Stomach smooth muscle (tissue), 2 donors: ENCODE measurements around the gene RAD51B.

Experiments
- H3K27ac ChIP-seq: one replicate; pipeline ENCODE4 v1.7.0; 2013; ENCODE audit warnings: mild to moderate bottlenecking, low read length, inconsistent platforms
- H3K27me3 ChIP-seq, 2 donors: one replicate each; pipeline ENCODE4 v1.7.0; 2013; ENCODE audit warnings: low read length in 2 of 2; ENCODE audit not compliant: insufficient read depth in 2 of 2, control insufficient read depth in 1 of 2
- H3K36me3 ChIP-seq, 2 donors: one replicate each; pipeline ENCODE4 v1.7.0; 2013; ENCODE audit warnings: low read length in 2 of 2; ENCODE audit not compliant: control insufficient read depth in 2 of 2, insufficient read depth in 2 of 2
- H3K4me1 ChIP-seq: one replicate; pipeline ENCODE4 v1.7.0; 2013; ENCODE audit warnings: low read length; ENCODE audit not compliant: control insufficient read depth, insufficient read depth
- H3K4me3 ChIP-seq, 2 donors: one replicate each; pipeline ENCODE4 v1.7.0; 2013; ENCODE audit warnings: low read length in 2 of 2
- H3K9ac ChIP-seq, 2 donors: one replicate each; pipeline ENCODE4 v1.7.0; 2013; ENCODE audit warnings: low read length in 2 of 2, mild to moderate bottlenecking in 1 of 2
- H3K9me3 ChIP-seq, 2 donors: one replicate each; pipeline ENCODE4 v1.7.0; 2013; ENCODE audit warnings: low read length in 2 of 2; ENCODE audit not compliant: control insufficient read depth in 2 of 2
- donor health status: healthy.
- donor health status: Pancreatic carcinoma.

The RAD51B gene

GRCh38 chr14:68688872-68689371 is 869.3 kb downstream of the RAD51B start:
- no peaks in the 10 kb centered on the region for H3K36me3 ChIP-seq
- H3K9ac ChIP-seq: peak overlapping the region; percentile 21 to 36
- peak overlapping the region; percentile 37 for H3K27ac ChIP-seq
- no peaks in the 10 kb centered on the region for H3K9me3 ChIP-seq
- H3K27me3 ChIP-seq: no peaks in the 10 kb centered on the region
- peak overlapping the region; percentile 50 to 62 for H3K4me3 ChIP-seq
- peaks cover 43% of the 10 kb centered on the region for H3K4me1 ChIP-seq

DNA sequence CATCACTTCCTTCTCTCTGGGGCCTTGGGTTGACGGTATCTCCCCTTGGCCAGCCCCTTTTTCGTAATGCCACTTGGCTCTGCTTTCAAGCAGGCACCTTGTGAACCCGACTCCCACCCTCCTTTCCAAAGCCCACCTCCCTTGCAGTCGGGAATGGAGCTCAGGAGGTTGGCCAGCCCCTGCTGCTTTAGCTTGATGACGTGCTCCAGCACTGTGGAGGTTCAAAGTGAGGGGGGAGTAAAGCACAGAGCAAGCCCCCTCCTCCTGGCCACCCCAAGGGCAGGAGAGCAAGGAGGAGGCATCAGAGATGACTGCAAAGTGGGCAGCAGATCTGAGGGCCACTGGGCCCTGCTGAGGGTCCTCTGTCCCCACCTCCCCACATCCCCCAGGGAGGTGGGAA is 869.9 kb downstream of the RAD51B start:
- H3K4me1 ChIP-seq: peaks cover 48% of the 10 kb centered on the region
- no peak overlapping the region for H3K27ac ChIP-seq
- H3K36me3 ChIP-seq: no peaks in the 10 kb centered on the region

DNA sequence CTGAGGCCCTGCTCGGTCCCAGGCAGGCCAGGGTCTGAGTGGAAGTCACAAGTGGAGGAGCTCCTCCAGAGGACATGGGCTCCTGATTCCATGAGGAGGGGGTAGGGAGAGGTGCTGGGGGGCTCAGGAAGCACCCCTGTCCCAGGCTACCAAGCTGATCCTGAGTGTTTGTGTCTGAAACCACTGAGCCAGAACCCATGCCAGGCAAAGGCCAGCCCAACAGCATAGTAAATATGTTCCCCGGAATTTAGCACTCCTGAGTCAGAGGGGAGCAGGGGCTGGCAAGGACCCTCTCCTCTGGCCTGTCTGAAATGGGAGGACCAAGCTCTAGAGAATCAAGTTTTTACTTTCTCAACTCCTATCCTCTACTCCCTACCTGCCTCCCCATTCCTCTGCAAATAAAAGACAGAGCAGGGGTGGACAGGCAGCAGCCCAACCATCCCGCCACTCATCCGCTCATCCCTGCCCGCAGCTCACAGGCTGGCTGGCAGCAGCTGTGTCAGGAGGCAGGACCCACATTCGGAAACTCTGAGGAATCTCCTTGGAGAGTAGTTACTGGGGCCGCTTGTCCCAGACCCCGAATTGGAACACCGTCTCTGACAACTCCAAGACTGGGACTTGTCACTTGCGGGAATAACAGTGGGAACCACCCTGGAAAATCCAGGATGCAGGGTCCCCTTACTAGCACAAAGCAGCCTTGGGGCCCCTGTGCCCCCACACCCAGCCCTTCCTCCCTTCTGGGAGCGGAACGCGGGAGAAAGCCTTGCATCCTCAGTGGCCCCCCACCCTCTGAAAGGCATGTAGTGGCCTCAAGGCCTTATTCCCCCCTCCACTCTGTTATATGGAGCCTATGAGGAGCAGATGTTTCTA is 870.7 kb downstream of the RAD51B start:
- Histone ChIP-seq H3K9me3 (no peaks in the 10 kb centered on the region), H3K36me3 (no peaks in the 10 kb centered on the region), H3K4me1 (peaks cover 44% of the 10 kb centered on the region), H3K27ac (no peak overlapping the region), H3K9ac (no peak overlapping the region), H3K27me3 (no peaks in the 10 kb centered on the region), H3K4me3 (no peak overlapping the region)

More for the DNA sequence above, 869.9 kb downstream of the RAD51B start:
- H3K4me3 ChIP-seq: no peak overlapping the region
- H3K9ac ChIP-seq: no peak overlapping the region
- H3K9me3 ChIP-seq: no peaks in the 10 kb centered on the region
- H3K27me3 ChIP-seq: no peaks in the 10 kb centered on the region

DNA sequence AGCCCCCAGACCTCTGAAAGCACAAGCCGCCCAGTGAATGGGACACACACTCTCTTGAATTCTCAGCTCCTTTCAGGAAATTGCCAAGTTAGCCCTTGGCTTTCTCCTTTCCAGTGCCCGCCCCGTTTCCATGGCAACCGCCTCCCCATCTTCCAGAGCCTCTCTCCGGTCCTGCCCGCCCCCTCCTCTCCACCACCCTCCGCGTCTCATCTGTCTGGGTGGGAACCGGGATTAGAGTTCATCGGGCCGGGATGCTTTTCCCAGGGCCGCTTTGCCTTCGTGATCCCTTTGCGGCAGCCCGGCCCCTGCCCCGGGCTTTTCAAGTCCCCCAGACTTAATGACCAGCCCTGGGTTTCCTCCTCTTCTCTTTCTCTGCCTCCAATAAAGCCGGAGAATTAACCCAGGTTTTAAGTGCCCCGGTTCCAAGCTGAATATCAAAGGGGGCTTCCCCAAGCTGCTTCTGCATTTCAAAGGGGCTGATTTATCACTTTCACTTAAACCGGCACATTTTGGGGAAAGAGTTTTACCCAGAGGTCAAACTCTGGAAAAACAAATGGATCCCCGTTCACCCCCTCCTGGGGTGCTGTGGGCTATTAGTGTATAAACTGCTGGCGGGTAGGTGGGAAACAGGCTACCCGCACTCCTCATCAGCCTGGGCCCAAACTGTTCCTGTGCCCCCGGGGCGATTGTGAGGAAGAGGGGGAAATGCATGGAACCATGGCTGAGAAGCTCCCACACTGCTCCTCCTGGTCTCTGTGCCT is 871.6 kb downstream of the RAD51B start:
- H3K9me3 ChIP-seq: no peaks in the 10 kb centered on the region
- peaks cover 39% of the 10 kb centered on the region for H3K4me1 ChIP-seq
- no peak overlapping the region for H3K27ac ChIP-seq
- no peaks in the 10 kb centered on the region for H3K36me3 ChIP-seq
- H3K4me3 ChIP-seq: no peak overlapping the region
- H3K27me3 ChIP-seq: no peaks in the 10 kb centered on the region
- H3K9ac ChIP-seq: no peak overlapping the region

GRCh38 chr14:68691792-68692118 is 872.2 kb downstream of the RAD51B start:
- no peak overlapping the region for H3K27ac ChIP-seq
- H3K4me3 ChIP-seq: no peak overlapping the region
- no peak overlapping the region for H3K9ac ChIP-seq
- H3K4me1 ChIP-seq: peaks cover 39% of the 10 kb centered on the region
- no peaks in the 10 kb centered on the region for H3K36me3 ChIP-seq
- H3K9me3 ChIP-seq: no peaks in the 10 kb centered on the region
- H3K27me3 ChIP-seq: no peaks in the 10 kb centered on the region

DNA sequence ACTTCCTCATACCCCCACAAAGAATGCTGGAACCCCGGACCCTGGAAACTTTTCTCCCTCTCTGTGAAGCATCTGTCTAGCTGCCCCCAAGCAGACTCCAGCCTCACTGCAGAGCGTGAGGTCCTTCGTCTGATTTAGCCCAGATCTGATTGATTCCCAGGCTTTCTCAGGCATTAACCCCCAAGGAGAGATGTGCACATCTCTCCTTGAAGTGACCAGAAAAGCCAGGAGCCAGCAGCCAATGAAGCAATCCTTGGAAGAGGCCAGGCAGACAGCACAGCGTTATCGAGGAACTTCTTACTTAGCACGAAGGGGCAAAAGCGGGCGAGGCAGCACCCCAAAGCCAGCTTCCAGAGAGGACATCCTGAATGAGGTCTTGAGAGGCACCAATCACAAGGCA is 872.6 kb downstream of the RAD51B start:
- H3K9me3 ChIP-seq: no peaks in the 10 kb centered on the region
- no peaks in the 10 kb centered on the region for H3K27me3 ChIP-seq
- peaks cover 39% of the 10 kb centered on the region for H3K4me1 ChIP-seq
- H3K9ac ChIP-seq: no peak overlapping the region
- no peak overlapping the region for H3K27ac ChIP-seq
- no peaks in the 10 kb centered on the region for H3K36me3 ChIP-seq
- no peak overlapping the region for H3K4me3 ChIP-seq

- Histone ChIP-seq H3K4me3 (no peak overlapping the region), H3K4me1 (peaks cover 39% of the 10 kb centered on the region), H3K9ac (no peak overlapping the region), H3K27ac (no peak overlapping the region), H3K36me3 (no peaks in the 10 kb centered on the region), H3K27me3 (no peaks in the 10 kb centered on the region), H3K9me3 (no peaks in the 10 kb centered on the region)
Measured at GRCh38 chr14:68692916-68693771, 873.6 kb downstream of the RAD51B start.

- Histone ChIP-seq H3K4me3 (no peak overlapping the region), H3K4me1 (peaks cover 32% of the 10 kb centered on the region), H3K9me3 (no peaks in the 10 kb centered on the region), H3K9ac (no peak overlapping the region), H3K36me3 (no peaks in the 10 kb centered on the region), H3K27me3 (no peaks in the 10 kb centered on the region), H3K27ac (no peak overlapping the region)
Measured at GRCh38 chr14:68693926-68694325, 874.3 kb downstream of the RAD51B start.

DNA sequence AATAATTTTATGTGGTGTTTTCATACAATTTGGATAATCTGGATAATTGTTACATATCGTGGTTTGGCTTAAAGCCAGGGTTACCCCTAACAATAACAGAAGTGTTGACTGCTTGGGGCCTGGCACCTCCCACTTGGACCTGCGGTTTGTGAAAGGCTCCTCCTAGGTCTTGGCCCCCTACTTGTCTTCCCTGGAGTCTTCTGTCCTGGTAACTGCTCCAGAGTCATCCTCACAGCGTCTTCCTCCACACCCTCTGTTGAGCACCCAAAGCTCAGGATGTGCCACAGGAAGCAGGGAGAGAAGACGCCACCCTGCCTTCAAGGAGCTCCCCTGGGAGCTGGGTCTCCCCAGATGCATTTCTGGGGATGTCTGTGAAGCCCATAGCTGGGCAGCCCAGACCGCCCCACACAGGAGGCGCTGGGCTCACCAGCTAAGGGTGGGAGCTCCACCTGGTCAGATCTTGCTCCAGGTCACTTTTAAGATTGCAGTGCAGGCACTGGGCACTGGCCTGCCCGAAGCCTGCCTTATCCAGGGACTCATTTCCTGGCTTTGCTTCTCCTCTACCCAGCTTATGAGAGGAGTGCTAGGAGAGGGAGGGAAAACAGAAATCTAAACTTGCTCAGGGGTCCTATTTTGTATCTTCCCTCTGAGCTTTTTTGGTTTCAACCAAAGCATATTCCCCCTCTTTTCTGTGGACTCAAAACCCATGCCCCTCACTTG is 875.1 kb downstream of the RAD51B start:
- Histone ChIP-seq H3K4me1 (peaks cover 25% of the 10 kb centered on the region), H3K4me3 (no peak overlapping the region), H3K36me3 (no peaks in the 10 kb centered on the region), H3K27ac (no peak overlapping the region), H3K9me3 (no peaks in the 10 kb centered on the region), H3K27me3 (no peaks in the 10 kb centered on the region), H3K9ac (no peak overlapping the region)

DNA sequence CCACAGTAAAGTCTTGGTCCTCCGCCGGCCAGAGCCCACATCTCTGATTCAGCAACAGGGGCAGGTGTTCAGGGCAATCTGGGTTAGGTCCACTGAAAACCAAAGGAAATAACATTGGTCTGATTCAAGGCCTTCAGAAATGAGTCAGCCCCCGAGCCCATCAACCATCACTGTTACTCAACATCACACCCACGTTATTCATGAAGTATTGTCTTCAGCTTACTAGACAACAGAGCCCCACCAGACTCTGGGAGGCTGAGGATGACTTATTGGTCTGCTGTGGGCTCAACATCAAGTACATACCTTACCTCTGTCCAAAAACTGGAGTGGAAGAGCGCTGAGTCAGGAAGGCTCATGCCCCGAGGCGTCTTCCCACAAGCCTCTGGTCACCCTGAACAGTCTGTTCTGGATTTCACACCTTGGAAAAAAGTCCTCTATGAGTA is 875.8 kb downstream of the RAD51B start:
- H3K9ac ChIP-seq: no peak overlapping the region

More for the DNA sequence above, 875.8 kb downstream of the RAD51B start:
- H3K27me3 ChIP-seq: no peaks in the 10 kb centered on the region
- no peaks in the 10 kb centered on the region for H3K9me3 ChIP-seq
- H3K4me1 ChIP-seq: peaks cover 20% of the 10 kb centered on the region
- H3K27ac ChIP-seq: no peak overlapping the region
- H3K4me3 ChIP-seq: no peak overlapping the region
- H3K36me3 ChIP-seq: no peaks in the 10 kb centered on the region
